Neuronal stem cell (in vitro differentiated cells): ENCODE measurements around the gene LYPD3. TPM values are rescaled to one million over a fixed set of nuclear protein-coding genes. Genes with fewer than 3 reads are reported as not detected.
"Not testable (repeated sequence)": the region's sequence is repeated elsewhere in the genome, so short reads cannot be mapped to it uniquely, and the experiment has no call there.

Source experiments
- DNase-seq: peaks from one replicate; pipeline ENCODE4 v3.0.0-alpha.2; 2013; ENCODE audit warnings: low spot score
- H2AFZ ChIP-seq: one replicate; pipeline ENCODE4 v1.6.1; 2013; ENCODE audit warnings: mild to moderate bottlenecking, low read length, inconsistent platforms
- H2AK5ac ChIP-seq: 2 replicates; pipeline ENCODE4 v1.6.1; 2013; ENCODE audit warnings: low read depth, mild to moderate bottlenecking, inconsistent platforms, low read length, moderate library complexity, mixed read lengths
- H2BK120ac ChIP-seq: 2 replicates; pipeline ENCODE4 v1.6.1; 2013; ENCODE audit warnings: low read depth, mild to moderate bottlenecking, inconsistent platforms, low read length, moderate library complexity, mixed read lengths
- H2BK12ac ChIP-seq: one replicate; pipeline ENCODE4 v1.6.1; 2013; ENCODE audit warnings: low read length, inconsistent platforms
- H2BK15ac ChIP-seq: 2 replicates; pipeline ENCODE4 v1.6.1; 2013; ENCODE audit warnings: mild to moderate bottlenecking, low read length, inconsistent platforms, mixed read lengths
- H2BK5ac ChIP-seq: one replicate; pipeline ENCODE4 v1.6.1; 2013; ENCODE audit warnings: inconsistent platforms, mild to moderate bottlenecking, low read length, moderate library complexity
- H3K14ac ChIP-seq: one replicate; pipeline ENCODE4 v1.6.1; 2013; ENCODE audit warnings: low read length, inconsistent platforms
- H3K18ac ChIP-seq: 2 replicates; pipeline ENCODE4 v1.6.1; 2013; ENCODE audit warnings: low read length, inconsistent platforms
- H3K23ac ChIP-seq: 2 replicates; pipeline ENCODE4 v1.6.1; 2013; ENCODE audit warnings: low read depth, mild to moderate bottlenecking, mixed read lengths, low read length, inconsistent platforms; ENCODE audit not compliant: poor library complexity
- H3K27ac ChIP-seq: replicated peaks from 3 replicates; pipeline ENCODE4 v1.5.1; 2013; ENCODE audit warnings: low read length, inconsistent platforms
- H3K27me3 ChIP-seq, 3 experiments: 2 replicates each; pipeline ENCODE4 v1.6.1; 2013; ENCODE audit warnings: low read length in 3 of 3, mild to moderate bottlenecking in 2 of 3, inconsistent platforms in 1 of 3, low read depth in 1 of 3, mixed read lengths in 1 of 3, moderate library complexity in 1 of 3; ENCODE audit not compliant: control insufficient read depth in 3 of 3, insufficient read depth in 3 of 3
- H3K36me3 ChIP-seq, 2 donors: replicated peaks in 1 of 2; 2 replicates each; pipeline ENCODE4 v1.6.1; 2013; ENCODE audit warnings: low read length in 2 of 2; ENCODE audit not compliant: control insufficient read depth in 2 of 2, insufficient read depth in 2 of 2
- H3K4ac ChIP-seq: 2 replicates; pipeline ENCODE4 v1.6.1; 2013; ENCODE audit warnings: inconsistent platforms, mild to moderate bottlenecking, low read length, moderate library complexity
- H3K4me1 ChIP-seq, 2 donors: 1 replicate in 1 of 2; 2 replicates in 1 of 2; pipeline ENCODE4 v1.6.1; 2013; ENCODE audit warnings: low read length in 2 of 2, low read depth in 1 of 2; ENCODE audit not compliant: control insufficient read depth in 2 of 2, insufficient read depth in 1 of 2
- H3K4me2 ChIP-seq: one replicate; pipeline ENCODE4 v1.6.1; 2013; ENCODE audit warnings: mild to moderate bottlenecking, low read length, inconsistent platforms; ENCODE audit not compliant: insufficient read depth, poor library complexity, severe bottlenecking
- H3K4me3 ChIP-seq, 2 donors: 2 replicates each; pipeline ENCODE4 v1.5.1; 2013; ENCODE audit warnings: low read length in 2 of 2, mild to moderate bottlenecking in 2 of 2, inconsistent platforms in 1 of 2, moderate library complexity in 1 of 2
- H3K79me1 ChIP-seq: one replicate; pipeline ENCODE4 v1.6.1; 2013; ENCODE audit warnings: low read depth, mild to moderate bottlenecking, inconsistent platforms, low read length, moderate library complexity
- H3K9ac ChIP-seq: one replicate; pipeline ENCODE4 v1.6.1; 2013; ENCODE audit warnings: mild to moderate bottlenecking, low read depth, low read length, inconsistent platforms; ENCODE audit not compliant: poor library complexity
- H3K9me3 ChIP-seq, 2 donors: replicated peaks in 1 of 2; 2 replicates each; pipeline versions ENCODE3 to v1.6.1; 2013; ENCODE audit warnings: low read length in 2 of 2, mild to moderate bottlenecking in 2 of 2, inconsistent platforms in 1 of 2, low read depth in 1 of 2, mixed read lengths in 1 of 2, moderate library complexity in 1 of 2; ENCODE audit not compliant: control insufficient read depth in 2 of 2, insufficient read depth in 1 of 2
- H4K8ac ChIP-seq: one replicate; pipeline ENCODE4 v1.6.1; 2013; ENCODE audit warnings: low read depth, mild to moderate bottlenecking, inconsistent platforms, low read length, moderate library complexity
- H4K91ac ChIP-seq: one replicate; pipeline ENCODE4 v1.6.1; 2013; ENCODE audit warnings: low read length, low read depth, mild to moderate bottlenecking, inconsistent platforms; ENCODE audit not compliant: poor library complexity
- WGBS, 2 donors: extraction: QIAGEN DNeasy Blood & Tissue Kit; methylation state at CpG; one replicate each; pipeline ENCODE4 v1.1.7; 2013; ENCODE audit warnings: missing lambda C conversion rate in 2 of 2, mixed read lengths in 1 of 2; ENCODE audit not compliant: insufficient read length in 2 of 2, insufficient replicate concordance in 1 of 2; ENCODE audit errors: extremely low coverage in 2 of 2; 5-methylcytosine and 5-hydroxymethylcytosine counted together
- polyA plus RNA-seq, 2 experiments: library from polyadenylated mRNA; stranded (reverse); fragments of 200-250 nt; gene quantifications; one replicate each; pipeline ENCODE4 v1.2.3, GENCODE V29; 2013

Gene LYPD3
- 0.59 TPM for polyA plus RNA-seq (2013, experiment 1 of 2)
- polyA plus RNA-seq (2013, experiment 2 of 2): 0.68 TPM

DNA sequence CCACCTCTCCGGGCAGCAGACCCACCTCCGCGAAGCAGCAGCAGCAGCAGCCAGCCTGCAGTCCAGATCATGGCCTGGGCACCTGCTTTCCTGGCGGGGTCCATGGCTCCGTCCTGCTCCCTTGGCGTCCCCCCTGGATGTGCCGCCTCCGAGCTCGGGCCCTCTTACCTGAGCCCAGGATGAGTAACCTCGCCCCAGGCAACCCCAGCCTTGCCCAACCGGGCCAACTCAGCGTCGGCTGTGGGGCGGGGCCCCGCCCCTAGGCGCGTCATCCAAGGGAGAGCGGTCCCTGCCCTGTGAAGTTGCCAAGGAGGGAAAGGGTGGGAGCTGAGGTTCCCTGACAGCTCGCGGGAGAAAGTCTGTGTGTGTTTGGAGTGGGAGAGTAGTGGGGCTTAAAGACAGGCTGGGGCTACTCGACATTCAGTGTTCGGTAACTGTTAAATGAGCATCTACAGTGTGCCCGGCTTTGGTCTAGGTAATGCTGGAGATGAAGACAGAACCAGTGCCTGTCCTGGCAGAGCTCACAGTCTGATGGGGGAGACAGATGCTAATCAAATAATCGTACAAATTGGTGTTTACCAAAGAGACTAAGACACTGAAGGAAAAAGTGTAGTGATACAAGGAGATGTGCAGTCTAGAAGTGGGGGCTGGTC is at the start of gene LYPD3:
Gene LYPD3, minus strand, starts transcription at position 141 of the 653 bp plus-strand sequence. Its CDS starts 37 bp downstream, at position 104.
- Histone ChIP-seq H3K9me3 (peaks cover 0 to 2% of the 10 kb centered on the region in 2 donors), H3K9ac (no peak within 1 kb of the TSS), H3K36me3 (no peaks in the 10 kb centered on the region), H2AFZ (peak within 1 kb of the TSS; percentile 98), H2BK12ac (no peak within 1 kb of the TSS), H3K79me1 (no peaks in the 10 kb centered on the region), H3K14ac (no peak within 1 kb of the TSS), H3K4me3 (peak within 1 kb of the TSS; percentile 74 to 88), H4K91ac (peak within 1 kb of the TSS; percentile 50), H2AK5ac (peak within 1 kb of the TSS; percentile 13), H3K27ac (no peak within 1 kb of the TSS), H4K8ac (no peak within 1 kb of the TSS), H2BK120ac (no peak within 1 kb of the TSS), H3K4ac (no peak within 1 kb of the TSS), H3K23ac (no peak within 1 kb of the TSS), H2BK15ac (peak within 1 kb of the TSS; percentile 52), H2BK5ac (peak within 1 kb of the TSS; percentile 55), H3K4me2 (peak within 1 kb of the TSS; percentile 76), H3K27me3 (peaks cover 6 to 43% (median 28%) of the 10 kb centered on the region in 3 experiments), H3K18ac (peak within 1 kb of the TSS; percentile 6), H3K4me1 (peaks cover 4 to 13% of the 10 kb centered on the region in 2 donors)
- WGBS, 2 donors: no CpG with 5 or more reads among the region's 24 CpGs
- DNase-seq: no peak

DNA sequence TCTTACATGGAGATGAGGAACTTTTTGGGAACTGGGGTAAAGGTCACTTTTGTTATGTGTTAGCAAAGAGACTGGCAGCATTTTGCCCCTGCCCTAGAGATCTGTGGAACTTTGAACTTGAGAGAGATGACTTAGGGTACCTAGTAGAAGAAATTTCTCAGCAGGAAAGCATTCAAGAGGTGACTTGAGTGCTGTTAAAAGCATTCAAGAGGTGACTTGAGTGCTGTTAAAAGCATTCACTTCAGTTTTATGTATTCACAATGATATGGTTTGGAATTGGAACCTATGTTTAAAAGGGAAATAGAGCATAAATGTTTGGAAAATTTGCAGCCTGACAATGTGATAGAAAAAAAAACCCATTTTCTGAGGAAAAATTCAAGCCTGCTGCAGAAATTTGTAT is 47.0 kb upstream of the LYPD3 start:
- H3K9ac ChIP-seq, H3K14ac ChIP-seq, H2BK12ac ChIP-seq, H3K4ac ChIP-seq, H2BK120ac ChIP-seq, H3K4me2 ChIP-seq, DNase-seq, H3K9me3 ChIP-seq, H3K79me1 ChIP-seq, H4K91ac ChIP-seq, H3K18ac ChIP-seq, H2BK5ac ChIP-seq, H2AFZ ChIP-seq, H3K27me3 ChIP-seq, H3K4me1 ChIP-seq, H3K23ac ChIP-seq, H4K8ac ChIP-seq, H2AK5ac ChIP-seq, H3K27ac ChIP-seq, H3K4me3 ChIP-seq, H2BK15ac ChIP-seq: not testable (repeated sequence)
- H3K36me3 ChIP-seq: peaks cover 5 to 17% of the 10 kb centered on the region in 2 donors

DNA sequence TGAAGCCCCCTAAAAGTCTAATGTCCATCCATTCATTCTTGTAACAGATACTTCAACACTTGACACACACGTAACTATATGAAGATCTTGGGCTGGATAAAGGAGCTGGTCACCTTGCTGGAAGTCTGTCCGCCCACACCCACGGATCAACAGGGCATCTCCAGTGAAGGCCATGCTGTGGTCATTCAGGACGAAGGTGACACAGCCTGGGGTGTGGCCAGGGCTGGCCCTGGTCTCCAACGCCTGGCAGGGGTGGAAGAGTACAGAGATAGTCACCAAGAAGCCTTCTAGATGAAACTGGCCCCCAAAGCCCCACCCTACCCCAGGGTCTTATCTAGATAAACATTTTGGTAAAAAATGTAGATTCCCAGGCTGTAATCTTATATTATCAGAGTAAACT is 45.9 kb upstream of the LYPD3 start:
- no peak overlapping the region for H3K4ac ChIP-seq
- H3K4me1 ChIP-seq: no peaks in the 10 kb centered on the region
- H3K9me3 ChIP-seq: peaks cover 0 to 6% of the 10 kb centered on the region in 2 donors
- H3K18ac ChIP-seq: no peak overlapping the region
- no peak overlapping the region for H2AFZ ChIP-seq
- no peaks in the 10 kb centered on the region for H3K27me3 ChIP-seq
- H3K79me1 ChIP-seq: no peaks in the 10 kb centered on the region
- WGBS, 2 donors: no CpG with 5 or more reads among the region's 5 CpGs
- no peak overlapping the region for H3K27ac ChIP-seq
- H3K14ac ChIP-seq: no peak overlapping the region
- H3K23ac ChIP-seq: no peak overlapping the region
- no peak overlapping the region for H4K8ac ChIP-seq
- DNase-seq: no peak
- no peak overlapping the region for H3K4me2 ChIP-seq
- no peak overlapping the region for H3K4me3 ChIP-seq
- no peak overlapping the region for H2BK15ac ChIP-seq
- no peak overlapping the region for H2BK12ac ChIP-seq
- no peak overlapping the region for H3K9ac ChIP-seq
- no peak overlapping the region for H2BK5ac ChIP-seq
- no peak overlapping the region for H4K91ac ChIP-seq
- H2AK5ac ChIP-seq: no peak overlapping the region
- peaks cover 5 to 17% of the 10 kb centered on the region in 2 donors for H3K36me3 ChIP-seq
- H2BK120ac ChIP-seq: no peak overlapping the region

DNA sequence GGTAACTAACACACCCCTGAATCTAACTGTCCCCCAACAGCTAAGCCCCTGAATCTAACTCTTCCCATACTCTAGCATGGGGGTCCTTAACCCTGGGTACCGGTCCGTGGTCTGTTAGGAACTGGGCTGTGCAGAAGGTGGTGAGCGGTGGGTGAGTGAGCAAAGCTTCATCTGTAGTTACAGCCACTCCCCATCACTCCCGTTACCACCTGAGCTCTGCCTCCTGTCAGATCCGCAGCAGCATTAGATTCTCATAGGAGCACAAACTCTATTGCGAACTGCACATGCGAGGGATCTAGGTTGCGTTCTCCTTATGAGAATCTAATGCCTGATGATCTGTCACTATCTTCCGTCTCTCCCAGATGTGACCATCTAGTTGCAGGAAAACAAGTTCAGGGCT is 45.3 kb upstream of the LYPD3 start:
- no peak overlapping the region for H3K4me3 ChIP-seq
- no peaks in the 10 kb centered on the region for H3K27me3 ChIP-seq
- H3K9ac ChIP-seq: no peak overlapping the region
- H2AK5ac ChIP-seq: no peak overlapping the region
- H2BK12ac ChIP-seq: no peak overlapping the region
- no peak overlapping the region for H3K23ac ChIP-seq
- no peak for DNase-seq
- H3K14ac ChIP-seq: no peak overlapping the region
- no peaks in the 10 kb centered on the region for H3K4me1 ChIP-seq
- no peak overlapping the region for H3K18ac ChIP-seq
- no peak overlapping the region for H2BK15ac ChIP-seq
- H3K4me2 ChIP-seq: no peak overlapping the region
- no peak overlapping the region for H2AFZ ChIP-seq
- H3K27ac ChIP-seq: no peak overlapping the region
- no peak overlapping the region for H2BK5ac ChIP-seq
- no peak overlapping the region for H4K8ac ChIP-seq
- no peak overlapping the region for H4K91ac ChIP-seq
- H3K36me3 ChIP-seq: peaks cover 5 to 21% of the 10 kb centered on the region in 2 donors
- H3K9me3 ChIP-seq: peaks cover 0 to 6% of the 10 kb centered on the region in 2 donors
- no peak overlapping the region for H2BK120ac ChIP-seq
- no CpG with 5 or more reads among the region's 9 CpGs for WGBS, 2 donors
- H3K79me1 ChIP-seq: no peaks in the 10 kb centered on the region
- no peak overlapping the region for H3K4ac ChIP-seq
